Progenitor cell of endocrine pancreas (in vitro differentiated cells): Measurements from ENCODE around the gene CNKSR1. TPM values are rescaled to one million over a fixed set of nuclear protein-coding genes. Genes with fewer than 3 reads are reported as not detected.

Source experiments
- DNase-seq: peaks from one replicate; pipeline ENCODE4 v3.0.0; 2021; ENCODE audit warnings: low spot score; ENCODE audit not compliant: unreplicated experiment
- H3K27ac Mint-ChIP-seq: 2 replicates; pipeline ENCODE4 v1.8.0; 2021; ENCODE audit warnings: mild to moderate bottlenecking, moderate library complexity, mixed read lengths
- H3K27me3 Mint-ChIP-seq: 2 replicates; pipeline ENCODE4 v1.8.0; 2021; ENCODE audit warnings: mixed read lengths
- H3K36me3 Mint-ChIP-seq: 2 replicates; pipeline ENCODE4 v1.8.0; 2022; ENCODE audit warnings: mixed read lengths; ENCODE audit not compliant: insufficient read depth
- H3K4me1 Mint-ChIP-seq: 2 replicates; pipeline ENCODE4 v1.8.0; 2021; ENCODE audit warnings: low read depth, mixed read lengths
- H3K4me3 Mint-ChIP-seq: 2 replicates; pipeline ENCODE4 v1.8.0; 2021; ENCODE audit warnings: low read depth, mild to moderate bottlenecking, moderate library complexity, mixed read lengths
- H3K9me3 Mint-ChIP-seq: 2 replicates; pipeline ENCODE4 v1.8.0; 2021; ENCODE audit warnings: low read depth, mixed read lengths
- CTCF ChIP-seq: fragments of 200-600 bp; sonication (generic); IDR thresholded peaks from one replicate; pipeline ENCODE4 v1.5.0; 2021; ENCODE audit warnings: antibody characterized with exemption, mild to moderate bottlenecking; ENCODE audit not compliant: unreplicated experiment
- total RNA-seq: library from RNA; stranded (reverse); gene quantifications from 2 replicates; pipeline ENCODE4 v1.2.1, GENCODE V29; 2021

Gene CNKSR1
- total RNA-seq, 1 donor from 2014 or later: 52.1 TPM

- Mint-ChIP-seq H3K4me1 (peaks cover 8% of the 10 kb centered on the region), H3K27ac (no peak overlapping the region), H3K4me3 (no peak overlapping the region), H3K9me3 (no peaks in the 10 kb centered on the region), H3K36me3 (peaks cover 6% of the 10 kb centered on the region), H3K27me3 (no peaks in the 10 kb centered on the region)
- DNase-seq: no peak
- no peak for TF ChIP-seq CTCF
Measured at GRCh38 chr1:26181586-26182382, 4.5 kb downstream of the CNKSR1 start.

DNA sequence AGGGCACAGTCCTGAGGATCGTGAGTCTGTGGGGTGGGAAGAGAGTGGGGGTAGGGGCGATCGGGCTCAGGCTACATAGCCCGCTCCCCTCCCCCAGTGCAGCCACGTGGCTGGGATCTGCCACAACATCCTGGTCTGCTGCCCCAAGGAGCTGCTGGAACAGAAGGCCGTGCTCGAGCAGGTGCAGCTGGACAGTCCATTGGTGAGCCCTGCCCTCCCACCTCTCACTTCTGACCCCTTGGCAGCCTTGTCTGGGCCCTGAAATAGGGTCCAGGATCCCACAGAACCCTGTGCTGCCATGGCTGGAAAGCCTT, 5.0 kb downstream of the CNKSR1 start:
- Mint-ChIP-seq H3K36me3 (peaks cover 9% of the 10 kb centered on the region), H3K27ac (no peak overlapping the region)
- no peak for DNase-seq

DNA sequence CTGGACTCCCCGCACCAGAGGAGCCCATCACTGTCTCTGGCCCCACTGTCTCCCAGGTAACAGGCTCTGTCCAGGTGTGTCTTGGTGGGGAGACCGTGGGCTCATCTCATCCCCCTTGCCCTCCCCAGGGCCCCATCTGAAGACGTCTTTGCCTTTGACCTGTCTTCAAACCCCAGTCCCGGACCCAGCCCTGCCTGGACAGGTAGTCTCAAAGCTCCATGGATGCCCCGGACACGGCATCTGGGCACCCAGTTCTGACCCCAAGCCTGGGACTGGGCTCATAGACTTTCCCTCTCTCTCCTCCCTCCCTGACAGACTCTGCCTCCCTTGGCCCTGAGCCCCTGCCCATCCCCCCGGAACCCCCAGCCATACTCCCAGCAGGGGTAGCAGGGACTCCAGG, 6.8 kb downstream of the CNKSR1 start:
- Mint-ChIP-seq H3K4me1 (no peaks in the 10 kb centered on the region), H3K9me3 (no peaks in the 10 kb centered on the region), H3K27me3 (no peaks in the 10 kb centered on the region), H3K36me3 (peaks cover 9% of the 10 kb centered on the region), H3K4me3 (no peak overlapping the region), H3K27ac (no peak overlapping the region)
- TF ChIP-seq CTCF: no peak
- DNase-seq: no peak

More for the DNA sequence above, 5.0 kb downstream of the CNKSR1 start:
- Mint-ChIP-seq H3K9me3 (no peaks in the 10 kb centered on the region), H3K27me3 (no peaks in the 10 kb centered on the region), H3K4me3 (no peak overlapping the region), H3K4me1 (peaks cover 6% of the 10 kb centered on the region)
- TF ChIP-seq CTCF: no peak

DNA sequence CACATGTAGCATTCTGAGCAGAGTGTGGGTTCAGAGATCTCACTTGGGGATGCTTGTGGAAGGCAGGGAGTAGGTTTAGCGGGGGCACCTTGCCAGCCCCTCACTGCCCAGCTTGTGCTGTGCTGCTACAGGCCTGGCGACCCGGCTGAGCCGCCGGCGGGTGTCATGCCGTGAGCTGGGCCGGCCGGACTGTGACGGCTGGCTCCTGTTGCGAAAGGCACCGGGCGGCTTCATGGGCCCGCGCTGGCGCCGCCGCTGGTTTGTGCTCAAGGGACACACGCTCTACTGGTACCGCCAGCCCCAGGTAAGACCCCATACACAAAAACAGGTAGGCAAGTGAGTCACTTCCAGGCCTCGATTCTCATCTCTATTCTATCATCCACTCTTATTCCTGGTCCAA, 7.6 kb downstream of the CNKSR1 start:
- H3K4me1 Mint-ChIP-seq: no peaks in the 10 kb centered on the region
- peaks cover 13% of the 10 kb centered on the region for H3K36me3 Mint-ChIP-seq
- H3K9me3 Mint-ChIP-seq: no peaks in the 10 kb centered on the region
- DNase-seq: no peak
- no peak overlapping the region for H3K4me3 Mint-ChIP-seq
- no peak for TF ChIP-seq CTCF
- no peaks in the 10 kb centered on the region for H3K27me3 Mint-ChIP-seq
- no peak overlapping the region for H3K27ac Mint-ChIP-seq

GRCh38 chr1:26187882-26188281, 10.6 kb downstream of the CNKSR1 start:
- no peak for DNase-seq
- Mint-ChIP-seq H3K27ac (no peak overlapping the region), H3K4me1 (no peaks in the 10 kb centered on the region), H3K27me3 (no peaks in the 10 kb centered on the region), H3K4me3 (no peak overlapping the region), H3K36me3 (peaks cover 12% of the 10 kb centered on the region), H3K9me3 (no peaks in the 10 kb centered on the region)
- TF ChIP-seq CTCF: no peak
